Hypothalamus (tissue), 51 donors: ENCODE data around the gene KLHL8.
A peak's percentile ranks its signal among the peaks of the same experiment; 100 is the strongest.
"Not testable (repeated sequence)": the region's sequence is repeated elsewhere in the genome, so short reads cannot be mapped to it uniquely, and the experiment has no call there.

Experiments
- DNase-seq, 51 donors: peaks; one replicate each; lab custom pipeline; 2025; lab: John Stamatoyannopoulos, UW

Gene KLHL8

DNA sequence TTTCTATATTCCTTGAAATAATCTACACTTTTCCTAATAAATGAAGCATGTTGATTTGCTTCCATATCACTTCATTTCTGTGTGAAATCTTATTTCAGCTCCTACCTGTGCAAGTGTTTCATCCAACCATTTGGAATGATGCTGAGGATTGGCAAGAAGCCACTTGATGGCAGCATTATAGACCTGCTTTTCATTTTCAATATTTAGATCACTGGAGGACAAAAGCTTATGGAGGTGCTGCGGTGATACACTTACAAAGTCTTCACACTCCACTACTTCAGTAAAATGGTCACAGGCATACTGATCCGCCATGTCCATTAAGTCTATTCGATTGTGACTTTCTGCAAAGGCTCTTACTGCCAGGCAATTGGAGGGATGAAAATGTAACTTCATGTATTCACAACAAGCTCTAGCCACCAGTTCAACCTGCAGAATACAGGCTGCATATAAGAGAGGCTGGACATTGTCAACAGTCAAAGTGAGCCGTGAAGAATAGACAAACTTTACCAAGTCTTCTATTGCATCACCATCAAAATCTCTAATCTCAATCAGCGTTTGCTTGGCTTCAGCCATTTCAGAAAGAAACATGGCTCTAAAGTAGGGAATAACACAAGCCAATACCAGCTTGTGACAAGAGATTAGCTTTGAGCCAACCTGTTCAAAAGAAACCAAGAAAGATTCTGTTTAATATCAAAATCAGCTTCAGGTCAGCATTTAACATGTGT, 35.1 kb downstream of the KLHL8 start:
- peak in 1 of 51 donors; percentile 5 for DNase-seq

DNA sequence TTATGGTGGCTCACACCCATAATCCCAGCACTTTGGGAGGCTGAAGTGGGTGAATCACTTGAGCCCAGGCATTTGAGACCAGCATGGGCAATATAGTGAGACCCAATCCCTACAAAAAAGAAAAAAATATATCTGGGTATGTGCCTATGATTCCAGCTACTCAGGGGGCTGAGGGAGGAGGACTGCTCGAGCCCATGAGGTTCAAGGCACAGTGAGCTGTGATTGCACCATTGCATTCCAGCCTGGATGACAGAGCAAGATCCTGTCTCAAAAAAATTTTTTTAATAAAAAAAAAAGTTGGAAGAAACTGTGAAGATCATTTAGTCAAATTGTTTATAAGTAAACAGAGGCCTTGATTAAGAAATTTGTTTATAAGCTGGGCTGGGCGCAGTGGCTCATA, 39.7 kb downstream of the KLHL8 start:
- no peak for DNase-seq

DNA sequence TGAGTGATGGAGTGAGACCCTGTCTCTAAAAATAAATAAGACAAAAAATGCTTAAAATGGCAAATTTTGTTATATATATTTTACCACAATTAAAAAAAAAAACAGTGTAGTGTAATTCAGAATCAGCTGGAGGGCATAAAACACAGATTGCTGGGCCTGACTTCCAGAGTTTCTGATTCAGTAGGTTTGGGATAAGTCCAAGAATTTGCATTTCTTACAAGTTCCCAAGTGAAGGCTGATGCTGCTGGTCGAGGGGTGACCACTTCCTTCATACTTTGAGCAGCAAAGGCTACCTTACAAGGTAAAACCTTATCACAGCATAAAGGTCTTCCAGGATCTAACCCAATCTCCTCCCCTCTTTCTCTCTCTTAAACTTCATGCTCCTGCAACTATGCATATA, 40.7 kb downstream of the KLHL8 start:
- no peak for DNase-seq

DNA sequence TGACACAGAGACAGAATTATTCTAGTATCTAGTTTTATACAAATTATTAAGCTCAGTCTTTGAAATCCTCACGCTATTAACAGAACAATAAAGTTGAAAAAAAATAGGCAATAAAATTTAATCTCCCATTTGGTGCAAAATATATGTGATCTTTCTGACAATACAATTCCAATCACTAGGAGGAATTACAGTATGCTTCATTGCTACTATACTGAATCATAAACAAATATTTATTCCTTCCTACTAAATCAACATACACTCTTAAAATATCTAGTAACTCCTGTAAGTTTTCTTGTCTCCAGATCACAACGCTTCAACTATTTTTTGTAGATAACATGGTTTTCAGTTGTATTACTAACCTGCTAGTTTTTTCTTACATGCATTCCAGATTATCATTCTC, 45.7 kb downstream of the KLHL8 start:
- DNase-seq, result no peak

DNA sequence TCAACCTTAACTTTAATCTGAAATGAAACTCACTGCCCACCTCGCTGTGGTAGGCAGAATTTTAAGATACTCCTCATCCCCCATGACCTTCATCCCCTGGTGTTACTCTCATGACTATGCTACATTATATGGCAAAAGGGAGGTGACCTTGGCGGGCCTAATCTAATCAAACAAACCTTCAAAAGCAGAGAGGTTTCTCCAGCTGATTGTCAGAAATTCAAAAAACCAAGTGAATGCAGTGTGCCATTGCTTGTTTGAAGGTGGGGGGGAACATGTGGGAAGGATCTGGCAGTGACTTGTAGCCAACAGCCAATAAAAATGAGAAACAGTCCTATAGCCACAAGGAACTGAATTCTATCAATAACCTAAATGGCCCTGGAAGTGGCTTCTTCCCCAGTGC, 48.5 kb downstream of the KLHL8 start:
- no peak for DNase-seq

DNA sequence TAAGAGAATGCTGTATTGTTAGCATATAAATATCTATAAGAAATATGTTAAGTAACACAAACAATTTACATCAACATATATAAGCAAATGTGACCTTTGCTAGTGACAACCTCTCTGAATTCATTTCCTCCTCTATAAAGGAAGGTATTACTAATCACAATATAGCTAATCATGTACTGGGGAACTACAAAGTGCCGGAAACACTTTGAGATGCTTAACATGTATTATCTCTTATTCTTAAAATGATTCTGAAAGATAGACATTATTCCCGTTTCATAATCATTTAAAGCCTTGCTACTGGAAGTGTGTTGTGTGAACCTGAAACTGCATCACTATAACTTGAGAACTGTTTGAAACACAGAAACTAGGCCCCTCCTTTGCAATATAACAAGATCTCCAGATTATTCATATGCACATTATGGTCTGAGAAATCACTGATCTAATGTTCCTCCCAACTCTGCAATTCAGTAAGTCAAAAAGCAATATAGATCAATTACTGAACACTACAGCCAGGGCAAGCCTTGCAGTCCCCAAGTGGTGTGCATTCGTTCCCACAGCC, 54.0 kb downstream of the KLHL8 start:
- no peak for DNase-seq

DNA sequence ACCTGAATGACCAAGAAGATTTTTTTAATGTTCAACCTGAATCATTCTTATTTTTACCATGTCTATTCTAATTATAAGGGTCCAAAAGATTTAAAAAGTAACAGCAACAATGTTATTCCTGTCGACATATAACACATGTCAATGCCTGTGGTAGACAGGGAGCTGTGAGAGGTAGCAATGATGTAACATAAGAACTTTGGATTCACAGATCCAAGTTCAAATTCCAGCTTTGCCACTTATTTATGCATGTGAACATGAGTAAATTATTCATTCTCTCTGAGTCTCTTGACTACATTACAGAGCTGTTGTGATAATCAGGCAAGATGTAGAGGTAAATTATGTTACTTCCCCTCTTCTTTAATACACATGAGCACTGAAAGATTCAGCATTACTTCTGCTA, 54.5 kb downstream of the KLHL8 start:
- no peak for DNase-seq

DNA sequence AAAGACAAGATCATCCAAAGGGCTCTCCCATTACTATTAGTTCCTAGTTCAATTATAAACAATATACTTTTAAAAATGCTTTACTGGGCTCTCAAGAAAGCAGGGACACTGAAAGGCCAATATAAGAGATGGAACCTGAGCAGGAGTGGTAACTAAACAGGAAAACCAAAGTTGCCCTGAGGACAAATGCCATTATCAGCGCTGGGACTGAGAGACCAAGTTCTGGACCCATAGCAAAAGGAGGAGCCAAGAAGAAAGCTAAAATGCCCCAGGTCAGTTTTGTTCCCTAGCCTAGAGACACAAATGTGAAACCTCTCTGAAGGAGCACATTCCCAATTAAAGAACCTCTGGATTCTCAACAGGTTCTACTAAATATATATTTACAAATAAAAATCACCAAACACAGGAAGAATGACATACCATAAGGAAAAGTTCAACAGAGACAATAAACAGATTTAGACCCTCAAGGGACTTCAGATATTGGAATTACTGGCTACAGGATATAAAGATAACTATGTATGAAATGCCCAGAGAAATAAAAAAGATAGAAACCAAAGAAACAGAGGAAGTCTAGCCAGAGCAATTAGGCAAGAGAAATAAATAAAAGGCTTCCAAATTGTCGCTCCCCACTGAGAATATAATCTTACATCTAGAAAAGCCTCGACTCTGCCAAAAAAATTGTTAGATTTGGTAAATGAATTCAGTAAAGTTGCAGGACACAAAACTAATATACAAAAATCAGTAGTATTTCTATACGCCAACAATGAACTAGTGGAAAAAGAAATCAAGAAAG, 67.1 kb downstream of the KLHL8 start:
- no peak for DNase-seq

DNA sequence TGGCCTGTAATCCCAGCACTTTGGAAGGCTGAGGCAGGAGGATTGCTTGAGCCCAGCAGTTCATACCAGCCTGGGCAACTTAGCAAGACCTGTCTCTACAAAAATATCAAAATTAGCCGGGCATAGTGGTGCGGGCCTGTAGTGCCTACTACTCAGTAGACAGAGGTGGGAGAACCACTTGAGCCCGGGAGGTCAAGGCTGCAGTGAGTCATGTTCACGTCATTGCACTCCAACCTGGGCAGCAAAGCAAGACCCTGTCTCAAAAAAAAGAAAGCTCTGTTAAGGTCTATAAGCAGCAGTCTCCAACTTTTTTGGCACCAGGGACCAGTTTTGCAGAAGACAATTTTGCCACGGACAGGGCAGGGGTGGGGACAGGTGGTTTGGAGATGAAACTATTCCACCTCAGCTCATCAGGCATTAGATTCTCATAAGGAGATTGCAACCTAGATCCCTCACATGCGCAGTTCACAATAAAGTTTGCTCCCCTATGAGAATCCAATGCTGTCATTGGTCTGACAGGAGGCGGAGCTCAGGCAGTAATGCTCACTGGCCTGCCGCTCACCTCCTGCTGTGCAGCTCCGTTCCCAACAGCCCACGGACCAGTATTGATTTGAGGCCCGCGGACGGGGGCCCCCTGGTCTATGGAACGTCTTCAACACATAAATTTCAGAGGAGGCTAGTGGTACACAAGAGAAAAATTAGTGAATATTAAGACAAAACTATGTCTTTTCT, 67.9 kb downstream of the KLHL8 start:
- no peak for DNase-seq

DNA sequence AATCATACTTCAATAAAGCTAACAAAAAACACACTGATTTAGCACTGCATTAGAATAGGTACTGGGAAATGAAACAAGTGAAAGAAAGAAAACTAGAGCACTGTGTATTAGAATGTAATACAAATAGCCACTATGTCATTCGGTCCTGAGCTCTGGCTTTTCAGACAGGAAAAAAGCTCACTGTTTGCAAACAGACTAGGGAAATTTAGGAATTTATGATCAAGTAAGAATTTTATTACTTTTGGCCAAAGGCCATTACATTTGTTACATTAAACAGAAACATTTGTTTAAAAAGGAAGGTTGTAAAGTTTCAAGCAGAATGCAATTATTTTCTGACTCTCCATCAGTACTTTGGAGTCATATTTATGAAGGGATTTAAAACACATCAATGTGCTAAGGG, 68.7 kb downstream of the KLHL8 start:
- DNase-seq, result no peak

DNA sequence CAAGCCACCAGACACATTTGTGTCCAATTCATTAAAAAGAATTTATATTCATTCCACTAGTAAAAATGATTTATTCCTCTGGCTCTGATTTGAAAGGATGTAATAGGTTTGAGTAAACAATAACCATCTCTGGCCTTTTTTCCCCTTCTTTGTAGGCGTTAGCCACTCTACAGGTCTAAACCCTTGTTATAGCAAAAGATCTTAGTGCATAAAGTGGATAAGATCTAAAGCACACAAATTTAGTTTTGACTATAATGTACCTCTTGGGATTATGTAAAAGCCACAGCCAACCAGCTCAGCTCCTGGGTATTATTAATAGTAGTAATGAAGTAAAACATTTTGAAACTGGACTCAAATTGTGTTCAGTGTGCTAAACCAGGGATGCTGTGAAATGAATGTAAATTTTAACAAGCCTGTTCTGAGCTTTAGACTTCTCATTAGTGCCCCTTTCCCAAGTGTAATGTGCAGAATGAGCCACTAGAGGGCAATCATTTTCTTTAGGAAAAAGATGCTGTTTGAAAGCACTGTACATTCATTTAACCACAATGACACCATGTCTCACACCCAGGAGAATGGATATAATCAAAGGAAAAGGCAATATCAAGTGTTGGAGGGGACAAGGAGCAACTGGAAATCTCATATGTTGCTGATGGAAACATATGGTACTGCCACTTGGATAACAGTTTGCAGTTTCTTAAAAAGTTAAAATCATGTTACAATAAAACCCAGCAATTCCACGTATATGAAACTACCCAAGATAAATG, 69.7 kb downstream of the KLHL8 start:
- DNase-seq, result peak in 17 of 51 donors; percentile 1 to 83 (median 28)

DNA sequence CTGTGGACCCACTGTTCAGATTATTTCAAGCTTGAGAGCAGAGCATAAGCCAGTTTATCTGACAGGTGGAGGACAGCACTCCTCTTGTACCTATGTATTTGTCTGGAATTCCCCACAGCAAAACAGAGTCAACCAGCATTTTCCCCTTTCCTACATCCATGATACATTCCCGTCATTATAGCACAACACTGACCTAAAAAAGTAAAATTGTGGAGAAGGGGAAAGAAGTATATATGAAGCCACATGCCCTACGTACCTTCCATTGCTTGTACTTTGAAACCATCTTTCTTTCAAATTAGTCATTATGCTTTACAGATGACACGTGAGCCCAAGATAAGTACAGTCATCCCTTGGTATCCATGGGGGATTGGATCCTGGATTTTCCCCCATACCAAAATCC, 73.3 kb downstream of the KLHL8 start:
- no peak for DNase-seq

DNA sequence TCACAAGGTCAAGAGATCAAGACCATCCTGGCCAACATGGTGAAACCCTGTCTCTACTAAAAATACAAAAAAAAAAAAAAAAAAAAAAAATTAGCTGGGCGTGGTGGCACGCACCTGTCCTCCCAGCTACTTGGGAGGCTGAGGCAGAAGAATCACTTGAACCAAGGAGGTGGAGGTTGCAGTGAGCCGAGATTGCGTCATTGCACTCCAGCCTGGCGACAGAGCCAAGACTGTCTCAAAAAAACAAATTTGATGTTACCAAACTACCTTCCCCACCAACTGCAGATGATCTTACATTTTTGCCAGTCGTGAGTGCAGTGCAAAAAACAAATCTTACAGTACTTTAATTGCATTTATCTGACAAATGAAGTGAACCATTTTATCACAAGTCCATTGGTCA, 74.5 kb downstream of the KLHL8 start:
- DNase-seq, result not testable (repeated sequence)

DNA sequence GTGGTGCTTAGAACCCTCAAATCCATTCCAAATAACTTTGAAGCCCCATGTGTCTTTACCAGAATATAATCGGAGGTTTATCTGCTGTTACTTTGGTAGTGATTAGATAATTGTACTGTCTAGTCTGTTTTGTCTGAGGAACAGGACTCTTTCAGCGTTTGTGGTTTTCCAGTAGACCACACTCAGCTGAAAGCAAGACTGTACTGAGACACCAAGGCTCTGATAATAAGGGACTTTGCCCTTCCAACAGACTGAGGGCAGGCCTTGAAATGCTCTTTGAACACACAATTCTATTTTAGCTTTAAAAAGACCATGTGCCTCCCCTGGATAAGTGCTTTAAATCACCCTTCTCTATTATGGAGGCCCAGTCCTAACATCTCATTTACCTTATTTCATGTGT, 76.1 kb downstream of the KLHL8 start:
- DNase-seq, result no peak

DNA sequence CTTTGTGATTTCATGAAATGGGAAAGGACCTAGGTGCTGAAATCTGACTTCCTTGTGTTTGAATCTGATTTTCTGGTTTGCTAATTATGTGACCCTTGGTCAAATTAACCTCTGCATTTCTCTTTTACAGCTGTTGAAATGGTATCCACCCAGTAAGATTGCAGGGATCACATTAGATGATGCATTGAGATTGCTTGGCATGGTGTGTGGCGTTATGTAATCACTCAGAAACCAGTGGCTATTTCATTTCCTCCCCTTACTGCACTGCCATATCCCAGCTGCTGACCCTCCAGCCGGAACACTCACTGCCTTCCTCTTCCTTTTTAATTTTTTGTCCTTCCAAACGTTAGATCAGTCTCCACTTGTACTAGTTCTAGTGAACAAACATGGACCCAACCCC, 79.0 kb downstream of the KLHL8 start:
- no peak for DNase-seq

DNA sequence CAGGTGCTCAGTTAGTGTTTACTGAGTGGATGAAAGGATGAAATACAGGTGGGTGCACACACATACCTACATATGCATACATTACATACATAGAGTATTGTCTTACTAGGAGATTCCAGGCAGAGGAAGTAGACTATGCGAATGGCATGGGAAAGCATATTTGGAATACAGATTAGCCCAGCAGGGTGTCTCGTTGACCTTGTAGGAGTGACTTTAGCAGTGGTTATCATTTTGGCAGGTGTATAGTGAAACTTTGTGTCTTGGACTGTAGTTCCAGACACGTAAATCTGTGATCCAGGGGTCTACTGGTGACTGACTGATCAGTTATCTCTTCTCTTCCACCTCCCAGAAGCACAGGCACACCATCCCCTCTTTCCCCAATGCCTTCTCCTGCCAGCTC, 86.3 kb downstream of the KLHL8 start:
- no peak for DNase-seq

DNA sequence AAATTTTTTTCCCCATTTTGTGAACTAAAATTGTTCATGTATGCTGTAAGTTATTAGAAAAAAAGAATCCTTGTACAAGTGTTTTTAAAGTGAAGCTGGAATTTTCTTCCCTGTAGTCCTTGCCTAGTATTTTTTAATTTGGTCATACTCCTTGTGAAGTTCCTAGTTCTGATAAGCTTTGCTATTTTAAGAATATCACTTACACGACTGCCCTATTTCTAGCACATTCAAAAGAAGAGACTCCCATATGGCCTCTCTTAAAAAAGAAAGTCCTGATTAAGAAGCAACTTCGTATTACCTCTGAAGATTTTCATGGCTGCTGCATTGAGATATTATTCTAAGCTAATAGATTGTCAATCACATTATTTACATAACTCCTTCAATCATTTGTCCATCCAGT, 87.2 kb downstream of the KLHL8 start:
- DNase-seq, result no peak

DNA sequence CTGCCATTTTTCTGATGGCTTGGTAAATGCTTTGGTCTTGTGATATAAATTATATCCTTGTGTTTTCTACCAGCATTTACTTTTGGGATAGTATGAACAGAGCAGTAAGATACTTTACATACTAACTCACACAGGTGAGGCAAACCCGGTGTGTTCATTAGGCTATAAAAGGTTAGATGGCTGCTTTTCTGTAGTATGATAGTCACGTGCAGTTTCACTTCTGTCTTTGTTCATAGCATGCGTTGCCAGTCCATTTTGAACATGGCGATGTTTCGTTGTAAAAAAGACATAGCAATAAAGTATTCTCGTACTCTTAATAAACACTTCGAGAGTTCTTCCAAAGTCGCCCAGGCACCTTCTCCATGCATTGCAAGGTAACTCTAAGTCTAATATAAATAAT, 88.4 kb downstream of the KLHL8 start:
- DNase-seq, result no peak

DNA sequence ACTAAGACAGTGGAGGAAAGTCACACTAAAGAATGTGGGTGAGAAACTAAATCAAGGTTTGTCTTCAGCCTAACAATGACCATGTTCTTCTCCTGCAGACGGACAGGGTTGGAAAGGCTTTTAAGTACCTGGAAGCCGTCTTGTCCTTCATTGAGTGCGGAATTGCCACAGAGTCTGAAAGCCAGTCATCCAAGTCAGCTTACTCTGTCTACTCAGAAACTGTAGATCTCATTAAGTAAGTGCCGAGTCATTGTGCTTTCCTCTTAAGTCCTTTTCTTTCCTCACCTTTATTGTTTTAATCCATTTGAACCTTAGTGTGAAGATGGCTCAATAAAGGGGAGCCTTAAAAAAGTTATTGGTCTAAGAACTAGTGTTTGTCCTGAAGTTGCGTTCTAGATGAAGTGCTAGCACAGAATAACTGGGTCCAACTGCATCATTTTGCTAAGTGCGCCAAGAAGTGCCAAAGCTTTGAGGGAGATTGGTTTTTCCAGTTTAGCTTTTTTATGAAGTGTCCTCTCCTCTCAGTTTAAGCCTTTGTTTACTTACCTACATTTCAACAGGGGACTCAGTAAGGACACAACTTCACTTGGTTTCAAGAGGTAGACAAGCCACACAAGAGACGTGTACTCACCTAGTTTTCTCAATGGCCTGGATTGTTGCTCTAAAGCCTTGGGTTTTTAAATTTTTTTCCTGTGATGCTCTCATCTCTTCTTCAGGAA, 89.3 kb downstream of the KLHL8 start:
- DNase-seq, result no peak

DNA sequence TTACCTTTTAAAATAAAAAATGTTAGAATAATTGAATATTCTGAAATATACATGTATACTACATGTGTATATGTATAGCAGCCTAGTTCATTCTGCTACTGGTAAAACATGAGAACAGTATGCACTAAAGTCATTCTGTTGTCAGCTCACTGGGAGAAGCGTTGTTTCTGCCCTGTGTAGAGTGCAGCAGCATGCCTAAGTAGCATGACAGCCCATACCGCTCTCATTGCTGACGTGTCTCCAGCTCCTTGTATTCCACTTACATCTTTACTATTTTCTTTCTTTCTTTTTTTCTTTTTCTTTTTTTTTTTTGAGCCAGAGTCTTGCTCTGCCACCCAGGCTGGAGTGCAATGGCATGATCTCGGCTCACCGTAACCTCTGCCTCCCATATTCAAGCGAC, 90.7 kb downstream of the KLHL8 start:
- DNase-seq, result no peak
